IPS-20b (cell line): ENCODE measurements around the gene PRTN3.

Source experiments
- H3K27ac ChIP-seq: one replicate; pipeline ENCODE4 v1.5.1; 2013; ENCODE audit warnings: low read length
- H3K27me3 ChIP-seq: 2 replicates; pipeline ENCODE4 v1.6.1; 2013; ENCODE audit warnings: mild to moderate bottlenecking, low read length, inconsistent platforms; ENCODE audit not compliant: insufficient read depth
- H3K36me3 ChIP-seq: 2 replicates; pipeline ENCODE4 v1.6.1; 2013; ENCODE audit warnings: low read depth, mild to moderate bottlenecking, inconsistent platforms, low read length, moderate library complexity; ENCODE audit not compliant: insufficient read depth
- H3K4me1 ChIP-seq: 2 replicates; pipeline ENCODE4 v1.6.1; 2013; ENCODE audit warnings: mild to moderate bottlenecking, control low read depth, inconsistent platforms, low read length, moderate library complexity; ENCODE audit not compliant: insufficient read depth
- H3K4me3 ChIP-seq: 2 replicates; pipeline ENCODE4 v1.5.1; 2013; ENCODE audit warnings: mild to moderate bottlenecking, low read length, inconsistent platforms
- H3K9ac ChIP-seq: 2 replicates; pipeline ENCODE4 v1.6.1; 2013; ENCODE audit warnings: low read depth, mild to moderate bottlenecking, inconsistent platforms, low read length, moderate library complexity
- H3K9me3 ChIP-seq: 2 replicates; pipeline ENCODE4 v1.6.1; 2013; ENCODE audit warnings: mild to moderate bottlenecking, low read depth, low read length, inconsistent platforms; ENCODE audit not compliant: insufficient read depth

The PRTN3 gene

DNA sequence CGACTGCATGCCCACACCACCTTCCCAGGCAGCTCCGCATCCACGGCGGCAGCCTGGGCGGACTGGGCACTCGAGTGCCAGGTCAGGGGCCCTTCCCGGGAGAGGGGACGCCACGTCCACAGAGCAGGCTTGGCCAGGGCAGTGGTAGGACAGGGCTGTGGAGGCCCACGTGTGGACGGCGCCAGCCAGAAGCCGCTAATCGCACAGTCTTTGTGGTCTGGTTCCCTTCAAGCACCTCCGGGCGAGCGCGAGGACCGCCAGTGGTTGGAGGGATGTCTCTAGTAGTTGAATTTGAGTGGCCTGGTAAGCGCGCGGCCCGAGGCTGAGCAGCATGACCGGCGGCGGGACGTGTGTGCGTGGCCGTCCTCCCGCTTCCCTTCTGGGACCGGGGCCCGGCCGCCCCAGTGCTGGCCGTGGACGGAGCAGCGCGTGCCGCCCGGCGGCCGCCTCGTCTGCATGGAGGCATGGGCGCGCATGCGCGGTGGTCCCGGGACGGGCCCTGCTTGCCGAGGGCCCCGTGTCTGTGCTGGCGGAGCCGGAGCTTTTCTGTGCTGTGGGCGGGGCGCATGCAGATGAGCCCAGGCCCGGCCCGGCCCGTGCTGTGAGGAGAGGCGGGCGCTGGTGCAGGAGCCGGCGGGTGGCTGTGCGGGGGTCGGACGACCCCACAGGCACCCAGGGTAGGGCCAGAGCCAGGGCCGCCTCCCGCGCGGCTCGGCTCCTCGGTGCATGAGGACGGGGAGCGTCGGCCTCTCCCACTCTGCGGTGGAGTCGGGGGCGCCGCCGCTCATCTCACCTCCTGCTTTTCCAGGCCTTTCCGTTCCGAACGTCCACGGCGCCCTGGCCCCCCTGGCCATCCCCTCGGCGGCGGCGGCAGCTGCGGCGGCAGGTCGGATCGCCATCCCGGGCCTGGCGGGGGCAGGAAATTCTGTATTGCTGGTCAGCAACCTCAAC is 34.9 kb upstream of the PRTN3 start:
- H3K27me3 ChIP-seq: no peaks in the 10 kb centered on the region
- no peak overlapping the region for H3K4me3 ChIP-seq
- H3K27ac ChIP-seq: no peak overlapping the region
- H3K36me3 ChIP-seq: peaks cover 100% of the 10 kb centered on the region
- H3K9ac ChIP-seq: no peak overlapping the region
- no peaks in the 10 kb centered on the region for H3K9me3 ChIP-seq
- H3K4me1 ChIP-seq: no peaks in the 10 kb centered on the region

DNA sequence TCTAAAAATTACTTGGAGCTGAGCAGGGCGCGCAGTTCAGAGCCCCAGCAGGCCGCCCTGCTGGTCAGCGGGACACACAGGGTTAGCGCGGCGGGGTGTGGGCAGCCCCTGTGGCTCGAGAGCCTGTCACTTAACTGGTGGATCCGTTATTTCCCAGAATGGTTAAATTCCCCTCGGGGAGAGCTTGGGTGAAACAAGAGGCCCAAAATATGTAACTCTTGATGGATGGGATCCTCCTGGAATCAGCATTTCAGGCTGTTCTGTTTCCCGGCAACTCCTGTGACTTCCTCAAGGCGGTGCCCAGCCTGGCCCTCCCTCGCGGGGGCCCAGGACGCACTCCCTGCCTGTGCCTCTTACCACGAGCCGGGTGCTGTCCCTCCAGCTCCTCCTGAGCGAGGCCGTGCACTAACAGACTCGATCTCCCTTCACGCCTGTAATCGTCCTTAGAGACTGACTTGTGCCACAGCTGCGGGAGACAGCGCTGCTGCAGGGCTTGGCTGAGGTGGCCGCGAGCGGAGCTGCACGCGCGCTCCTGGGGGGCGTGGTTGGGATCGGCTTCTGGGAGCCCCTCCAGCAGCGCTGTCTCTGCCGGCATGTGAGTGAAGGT is 33.9 kb upstream of the PRTN3 start:
- Histone ChIP-seq H3K27me3 (no peaks in the 10 kb centered on the region), H3K9me3 (no peaks in the 10 kb centered on the region), H3K4me1 (no peaks in the 10 kb centered on the region), H3K27ac (no peak overlapping the region), H3K36me3 (peaks cover 100% of the 10 kb centered on the region), H3K9ac (no peak overlapping the region), H3K4me3 (no peak overlapping the region)

DNA sequence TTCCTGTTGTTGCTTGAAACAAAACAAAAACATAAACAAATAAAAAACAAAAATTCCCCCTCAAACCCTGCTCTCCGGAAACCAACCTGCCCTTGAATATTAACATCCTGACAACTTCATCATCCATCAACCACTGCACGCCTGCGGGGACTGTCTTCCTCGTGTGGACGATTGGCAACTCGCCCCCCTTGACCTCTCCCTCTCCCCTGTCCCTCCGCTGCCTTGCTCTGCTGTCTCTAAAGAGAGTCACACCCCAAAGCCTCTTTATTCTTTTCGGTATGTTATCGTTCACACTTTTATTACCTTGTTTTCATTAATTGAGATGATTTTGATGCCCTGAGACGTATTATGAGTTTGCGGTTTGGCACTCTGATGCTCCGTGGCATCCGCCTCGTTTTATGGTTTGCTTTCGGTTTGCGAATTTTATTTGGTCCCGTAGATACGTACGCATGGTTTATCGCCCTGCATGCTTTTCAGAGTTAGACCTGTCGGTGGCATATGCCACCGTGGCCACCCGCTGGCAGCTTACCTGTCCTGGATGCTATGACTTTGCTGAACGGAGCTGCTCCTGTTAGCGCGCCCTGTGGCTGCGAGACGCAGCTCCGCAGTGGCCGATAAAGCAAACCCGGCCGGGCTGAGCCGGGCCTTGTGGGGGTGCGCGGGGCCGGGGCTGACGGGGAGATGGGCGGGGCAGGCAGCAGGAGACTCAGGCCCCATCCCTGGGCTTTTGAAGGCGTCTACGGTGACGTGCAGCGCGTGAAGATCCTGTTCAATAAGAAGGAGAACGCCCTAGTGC is 33.0 kb upstream of the PRTN3 start:
- H3K4me3 ChIP-seq: no peak overlapping the region
- no peaks in the 10 kb centered on the region for H3K4me1 ChIP-seq
- peaks cover 94% of the 10 kb centered on the region for H3K36me3 ChIP-seq
- H3K27me3 ChIP-seq: no peaks in the 10 kb centered on the region
- H3K9ac ChIP-seq: no peak overlapping the region
- H3K27ac ChIP-seq: no peak overlapping the region
- no peaks in the 10 kb centered on the region for H3K9me3 ChIP-seq

DNA sequence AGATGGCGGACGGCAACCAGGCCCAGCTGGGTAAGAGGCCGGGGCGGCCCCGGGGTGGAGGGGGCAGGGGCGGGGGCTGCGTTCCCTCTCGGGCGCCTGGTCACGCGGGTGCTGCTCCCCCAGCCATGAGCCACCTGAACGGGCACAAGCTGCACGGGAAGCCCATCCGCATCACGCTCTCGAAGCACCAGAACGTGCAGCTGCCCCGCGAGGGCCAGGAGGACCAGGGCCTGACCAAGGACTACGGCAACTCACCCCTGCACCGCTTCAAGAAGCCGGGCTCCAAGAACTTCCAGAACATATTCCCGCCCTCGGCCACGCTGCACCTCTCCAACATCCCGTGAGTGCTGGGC is 32.4 kb upstream of the PRTN3 start:
- Histone ChIP-seq H3K4me1 (no peaks in the 10 kb centered on the region), H3K4me3 (no peak overlapping the region), H3K27me3 (no peaks in the 10 kb centered on the region), H3K9ac (no peak overlapping the region), H3K36me3 (peaks cover 88% of the 10 kb centered on the region), H3K9me3 (no peaks in the 10 kb centered on the region), H3K27ac (no peak overlapping the region)

DNA sequence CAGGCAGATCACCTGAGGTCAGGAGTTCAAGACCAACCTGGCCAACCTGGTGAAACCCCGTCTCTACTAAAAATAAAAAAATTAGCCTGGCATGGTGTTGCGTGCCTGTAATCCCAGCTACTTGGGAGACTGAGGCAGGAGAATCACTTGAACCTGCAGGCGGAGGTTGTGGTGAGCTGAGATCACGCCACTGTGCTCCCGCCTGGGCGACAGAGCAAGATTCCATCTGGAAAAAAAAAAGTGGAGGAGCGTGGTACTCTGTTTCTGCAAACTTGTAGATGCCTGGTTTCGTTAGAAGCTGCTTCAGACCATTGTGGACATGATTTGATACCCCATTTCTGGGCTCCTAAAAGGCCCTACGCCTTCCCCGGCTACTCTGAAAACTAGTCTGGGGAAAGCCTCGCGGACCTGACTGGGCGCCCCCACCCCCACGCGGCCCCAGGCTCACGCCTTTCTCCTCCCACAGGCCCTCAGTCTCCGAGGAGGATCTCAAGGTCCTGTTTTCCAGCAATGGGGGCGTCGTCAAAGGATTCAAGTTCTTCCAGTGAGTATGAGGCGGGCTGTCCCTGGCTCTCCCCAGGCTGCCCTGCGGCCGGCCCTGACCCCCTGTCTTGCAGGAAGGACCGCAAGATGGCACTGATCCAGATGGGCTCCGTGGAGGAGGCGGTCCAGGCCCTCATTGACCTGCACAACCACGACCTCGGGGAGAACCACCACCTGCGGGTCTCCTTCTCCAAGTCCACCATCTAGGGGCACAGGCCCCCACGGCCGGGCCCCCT is 30.5 kb upstream of the PRTN3 start:
- Histone ChIP-seq H3K27me3 (no peaks in the 10 kb centered on the region), H3K4me1 (no peaks in the 10 kb centered on the region), H3K36me3 (peaks cover 77% of the 10 kb centered on the region), H3K9me3 (no peaks in the 10 kb centered on the region), H3K27ac (no peak overlapping the region), H3K9ac (no peak overlapping the region), H3K4me3 (no peak overlapping the region)

DNA sequence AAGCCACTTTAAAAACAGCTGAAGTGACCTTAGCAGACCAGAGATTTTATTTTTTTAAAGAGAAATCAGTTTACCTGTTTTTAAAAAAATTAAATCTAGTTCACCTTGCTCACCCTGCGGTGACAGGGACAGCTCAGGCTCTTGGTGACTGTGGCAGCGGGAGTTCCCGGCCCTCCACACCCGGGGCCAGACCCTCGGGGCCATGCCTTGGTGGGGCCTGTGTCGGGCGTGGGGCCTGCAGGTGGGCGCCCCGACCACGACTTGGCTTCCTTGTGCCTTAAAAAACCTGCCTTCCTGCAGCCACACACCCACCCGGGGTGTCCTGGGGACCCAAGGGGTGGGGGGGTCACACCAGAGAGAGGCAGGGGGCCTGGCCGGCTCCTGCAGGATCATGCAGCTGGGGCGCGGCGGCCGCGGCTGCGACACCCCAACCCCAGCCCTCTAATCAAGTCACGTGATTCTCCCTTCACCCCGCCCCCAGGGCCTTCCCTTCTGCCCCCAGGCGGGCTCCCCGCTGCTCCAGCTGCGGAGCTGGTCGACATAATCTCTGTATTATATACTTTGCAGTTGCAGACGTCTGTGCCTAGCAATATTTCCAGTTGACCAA is 29.8 kb upstream of the PRTN3 start:
- no peak overlapping the region for H3K27ac ChIP-seq
- H3K9me3 ChIP-seq: no peaks in the 10 kb centered on the region
- H3K36me3 ChIP-seq: peaks cover 73% of the 10 kb centered on the region
- no peak overlapping the region for H3K9ac ChIP-seq
- H3K4me1 ChIP-seq: no peaks in the 10 kb centered on the region
- no peaks in the 10 kb centered on the region for H3K27me3 ChIP-seq
- no peak overlapping the region for H3K4me3 ChIP-seq

DNA sequence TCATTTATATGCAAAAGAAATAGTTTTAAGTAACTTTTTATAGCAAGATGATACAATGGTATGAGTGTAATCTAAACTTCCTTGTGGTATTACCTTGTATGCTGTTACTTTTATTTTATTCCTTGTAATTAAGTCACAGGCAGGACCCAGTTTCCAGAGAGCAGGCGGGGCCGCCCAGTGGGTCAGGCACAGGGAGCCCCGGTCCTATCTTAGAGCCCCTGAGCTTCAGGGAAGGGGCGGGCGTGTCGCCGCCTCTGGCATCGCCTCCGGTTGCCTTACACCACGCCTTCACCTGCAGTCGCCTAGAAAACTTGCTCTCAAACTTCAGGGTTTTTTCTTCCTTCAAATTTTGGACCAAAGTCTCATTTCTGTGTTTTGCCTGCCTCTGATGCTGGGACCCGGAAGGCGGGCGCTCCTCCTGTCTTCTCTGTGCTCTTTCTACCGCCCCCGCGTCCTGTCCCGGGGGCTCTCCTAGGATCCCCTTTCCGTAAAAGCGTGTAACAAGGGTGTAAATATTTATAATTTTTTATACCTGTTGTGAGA is 29.2 kb upstream of the PRTN3 start:
- H3K4me3 ChIP-seq: no peak overlapping the region
- no peaks in the 10 kb centered on the region for H3K4me1 ChIP-seq
- no peaks in the 10 kb centered on the region for H3K27me3 ChIP-seq
- no peaks in the 10 kb centered on the region for H3K9me3 ChIP-seq
- no peak overlapping the region for H3K9ac ChIP-seq
- peaks cover 67% of the 10 kb centered on the region for H3K36me3 ChIP-seq
- no peak overlapping the region for H3K27ac ChIP-seq

DNA sequence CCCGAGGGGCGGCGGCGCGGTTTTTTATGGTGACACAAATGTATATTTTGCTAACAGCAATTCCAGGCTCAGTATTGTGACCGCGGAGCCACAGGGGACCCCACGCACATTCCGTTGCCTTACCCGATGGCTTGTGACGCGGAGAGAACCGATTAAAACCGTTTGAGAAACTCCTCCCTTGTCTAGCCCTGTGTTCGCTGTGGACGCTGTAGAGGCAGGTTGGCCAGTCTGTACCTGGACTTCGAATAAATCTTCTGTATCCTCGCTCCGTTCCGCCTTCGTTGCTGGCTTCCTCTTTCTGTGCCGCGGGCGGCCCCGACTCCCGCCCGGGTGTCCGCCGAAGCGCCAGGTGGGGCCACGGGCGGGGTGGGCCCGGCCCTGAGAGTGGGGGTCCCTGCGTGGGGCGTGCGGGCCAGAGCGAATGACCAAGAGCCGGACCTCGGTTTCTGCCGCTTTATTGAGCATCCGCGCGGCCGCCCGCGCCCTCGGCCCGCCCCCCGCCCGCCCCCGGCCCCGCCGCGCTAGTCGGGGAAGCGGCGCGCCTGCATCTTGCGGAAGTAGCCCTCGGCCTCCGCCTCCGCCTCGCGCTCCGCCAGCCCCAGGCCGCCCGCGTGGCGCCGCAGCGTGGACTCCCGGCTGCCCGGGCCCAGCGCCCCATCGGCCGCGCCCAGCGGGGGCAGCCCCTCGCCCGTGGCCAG is 28.6 kb upstream of the PRTN3 start:
- no peak overlapping the region for H3K4me3 ChIP-seq
- H3K27me3 ChIP-seq: no peaks in the 10 kb centered on the region
- H3K9me3 ChIP-seq: no peaks in the 10 kb centered on the region
- H3K4me1 ChIP-seq: no peaks in the 10 kb centered on the region
- H3K9ac ChIP-seq: no peak overlapping the region
- H3K36me3 ChIP-seq: peaks cover 61% of the 10 kb centered on the region
- no peak overlapping the region for H3K27ac ChIP-seq

DNA sequence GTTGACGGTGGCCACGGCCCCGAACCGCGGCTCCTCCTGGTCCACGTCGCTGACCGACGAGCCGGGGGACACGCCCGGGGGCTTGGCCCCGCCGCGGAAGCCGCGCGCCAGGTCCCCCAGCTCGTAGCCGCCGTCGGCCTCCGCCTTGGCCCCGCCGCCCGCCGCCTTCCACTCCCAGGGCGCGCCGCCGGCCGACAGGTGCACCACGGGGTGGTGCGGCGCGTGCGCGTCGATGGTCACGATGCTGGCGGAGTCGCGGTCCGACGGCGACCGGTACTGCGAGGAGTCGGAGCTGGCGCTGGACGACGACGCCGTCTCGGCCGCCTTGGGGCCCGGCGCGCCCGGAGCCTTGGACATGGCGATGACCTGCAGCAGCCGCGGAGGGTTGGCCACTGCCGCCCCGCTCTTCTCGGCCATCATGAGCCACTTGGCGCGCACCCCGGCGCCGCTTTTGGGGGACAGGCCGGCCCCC is 28.0 kb upstream of the PRTN3 start:
- Histone ChIP-seq H3K36me3 (peaks cover 55% of the 10 kb centered on the region), H3K9ac (no peak overlapping the region), H3K27me3 (no peaks in the 10 kb centered on the region), H3K9me3 (no peaks in the 10 kb centered on the region), H3K4me1 (no peaks in the 10 kb centered on the region), H3K4me3 (no peak overlapping the region), H3K27ac (no peak overlapping the region)

DNA sequence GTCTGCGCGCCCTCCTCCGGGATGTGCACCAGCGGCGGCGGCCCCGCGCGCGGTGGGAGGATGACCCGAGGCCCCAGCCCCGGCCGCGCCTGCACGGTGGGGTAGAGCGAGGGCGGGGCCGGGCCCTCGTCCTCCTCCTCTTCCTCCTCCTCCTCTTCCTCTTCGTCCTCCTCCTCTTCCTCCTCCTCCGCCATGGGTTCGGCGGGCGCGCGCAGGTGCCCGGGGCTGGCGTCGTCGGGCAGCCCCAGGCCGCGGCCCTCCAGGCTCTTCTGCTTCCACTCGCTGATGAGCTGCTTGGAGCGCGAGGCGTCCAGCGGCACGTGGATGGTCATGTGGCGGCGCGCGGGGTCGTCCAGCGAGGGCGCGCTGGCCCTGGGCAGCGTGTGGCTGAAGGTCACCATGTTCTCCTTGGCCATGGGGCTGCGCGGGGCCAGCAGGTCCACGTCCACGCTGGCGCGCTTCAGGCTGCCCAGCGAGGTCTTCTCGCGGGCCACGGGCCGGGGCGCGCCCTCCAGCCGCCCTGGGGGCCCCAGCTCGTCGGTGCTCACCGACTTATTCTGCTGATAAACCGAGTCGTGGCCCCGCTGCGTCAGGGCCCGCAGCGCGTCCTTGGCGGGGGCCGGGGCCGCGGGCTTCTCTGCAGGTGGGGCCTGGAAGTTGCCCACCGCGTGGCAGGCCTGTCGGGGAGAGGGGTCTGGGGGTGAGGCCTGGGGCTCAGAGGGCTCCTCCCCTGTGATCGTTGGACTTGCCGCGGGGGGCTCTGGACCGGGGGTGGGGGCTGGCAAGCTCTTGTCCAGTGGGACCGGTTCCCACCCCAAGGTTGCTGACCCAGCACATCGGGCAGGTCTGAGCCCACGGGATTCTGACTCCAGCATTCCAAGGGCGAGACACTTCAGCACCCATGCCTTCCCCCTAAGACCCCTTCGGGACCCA is 27.3 kb upstream of the PRTN3 start:
- H3K9ac ChIP-seq: no peak overlapping the region
- H3K4me1 ChIP-seq: no peaks in the 10 kb centered on the region

More for the DNA sequence above, 27.3 kb upstream of the PRTN3 start:
- no peak overlapping the region for H3K27ac ChIP-seq
- peaks cover 48% of the 10 kb centered on the region for H3K36me3 ChIP-seq
- no peaks in the 10 kb centered on the region for H3K9me3 ChIP-seq
- H3K27me3 ChIP-seq: no peaks in the 10 kb centered on the region
- H3K4me3 ChIP-seq: no peak overlapping the region
